ENCODE measurements around the gene SDK1.
A peak's percentile ranks its signal among the peaks of the same experiment; 100 is the strongest.

Gene SDK1

GRCh38 chr7:4170997-4171786, 870.1 kb downstream of the SDK1 start:
- no peak for DNase-seq

GRCh38 chr7:4172883-4173282, 871.8 kb downstream of the SDK1 start:
- no peak for DNase-seq

GRCh38 chr7:4173615-4174014, 872.6 kb downstream of the SDK1 start:
- DNase-seq, result no peak

- DNase-seq, result no peak
These were observed 873.0 kb downstream of the SDK1 start for GRCh38 chr7:4174016-4174415.

GRCh38 chr7:4174451-4174850, 873.4 kb downstream of the SDK1 start:
- no peak for DNase-seq

DNA sequence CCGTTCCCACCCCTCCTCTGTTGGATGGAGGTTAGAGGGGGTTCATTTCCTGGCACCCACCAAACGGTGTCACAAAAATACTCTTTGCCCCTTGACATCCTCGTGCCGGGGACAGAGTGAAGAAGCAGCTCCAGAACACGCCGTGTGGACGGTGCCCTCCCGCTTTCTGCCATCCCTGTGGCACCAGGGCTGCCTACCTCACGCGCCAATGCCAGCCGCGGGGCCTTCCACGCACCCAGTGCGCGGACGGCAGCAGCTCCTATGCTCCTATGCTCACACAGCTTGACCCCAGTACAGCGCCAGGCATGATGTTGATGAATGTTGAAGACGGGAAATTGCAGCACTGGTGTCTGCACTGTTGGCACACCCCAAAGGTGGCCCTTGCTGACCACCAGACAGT, 873.8 kb downstream of the SDK1 start:
- no peak for DNase-seq

- no peak for DNase-seq
These were observed 874.4 kb downstream of the SDK1 start for GRCh38 chr7:4175346-4175973.

DNA sequence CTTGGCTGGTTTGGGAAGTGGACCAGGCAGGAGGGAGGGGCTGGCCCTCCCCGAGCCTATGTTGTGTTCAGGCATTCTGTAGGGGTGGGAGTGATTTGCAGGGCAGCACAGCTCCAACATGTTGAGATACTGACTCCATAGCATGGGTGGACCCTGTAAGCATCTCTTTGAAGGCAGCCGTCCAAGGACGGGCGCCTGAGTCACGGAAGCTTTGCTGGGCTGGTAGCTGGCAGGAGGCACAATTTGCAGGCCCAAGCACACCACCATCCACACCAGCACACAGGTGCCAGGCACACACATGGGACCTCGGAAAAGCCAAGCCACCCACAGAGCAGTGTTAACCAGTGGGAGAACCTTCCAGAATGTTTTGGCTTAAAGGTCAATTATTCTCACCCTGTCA, 875.9 kb downstream of the SDK1 start:
- DNase-seq, result no peak

DNA sequence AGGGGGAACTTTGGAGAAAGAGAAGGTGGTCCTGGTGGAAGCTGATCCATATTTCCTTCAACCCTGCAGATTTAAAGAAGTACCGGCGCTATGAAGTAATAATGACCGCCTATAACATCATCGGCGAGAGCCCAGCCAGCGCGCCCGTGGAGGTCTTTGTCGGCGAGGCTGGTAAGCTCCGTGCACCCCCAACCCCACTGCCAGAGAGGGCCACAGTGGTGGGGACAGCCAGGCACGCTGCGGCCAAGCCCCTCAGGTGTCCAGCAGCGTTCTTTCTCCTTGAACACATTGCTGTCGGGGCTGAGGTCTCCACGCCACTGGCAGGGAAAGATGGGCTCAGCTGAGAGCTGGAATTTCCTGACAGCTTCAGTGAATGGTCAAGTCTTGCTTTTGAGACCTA, 877.4 kb downstream of the SDK1 start:
- DNase-seq, result no peak

- no peak for DNase-seq
These were observed 878.0 kb downstream of the SDK1 start for GRCh38 chr7:4178916-4179687.

GRCh38 chr7:4179688-4180380, 878.8 kb downstream of the SDK1 start:
- DNase-seq, result no peak

DNA sequence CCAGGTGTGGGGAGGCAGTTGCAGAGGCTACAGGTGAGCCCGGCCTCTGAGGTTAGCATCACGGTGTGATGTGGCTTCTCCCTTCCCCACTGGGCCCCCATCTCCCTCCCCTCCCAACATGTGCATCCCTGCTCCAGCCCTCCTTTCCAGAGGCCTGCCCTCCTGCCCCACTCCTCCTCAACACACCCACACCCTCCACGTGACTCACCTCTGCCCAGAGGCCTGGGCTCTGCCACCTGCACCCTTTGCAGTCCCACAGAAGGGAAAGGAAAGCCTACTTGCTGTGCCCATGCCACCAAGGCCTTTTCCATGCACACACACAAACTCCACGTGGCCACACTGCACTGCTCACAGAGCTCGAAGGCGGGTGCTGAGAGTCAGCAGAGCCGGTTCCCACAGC, 880.4 kb downstream of the SDK1 start:
- DNase-seq, result no peak

DNA sequence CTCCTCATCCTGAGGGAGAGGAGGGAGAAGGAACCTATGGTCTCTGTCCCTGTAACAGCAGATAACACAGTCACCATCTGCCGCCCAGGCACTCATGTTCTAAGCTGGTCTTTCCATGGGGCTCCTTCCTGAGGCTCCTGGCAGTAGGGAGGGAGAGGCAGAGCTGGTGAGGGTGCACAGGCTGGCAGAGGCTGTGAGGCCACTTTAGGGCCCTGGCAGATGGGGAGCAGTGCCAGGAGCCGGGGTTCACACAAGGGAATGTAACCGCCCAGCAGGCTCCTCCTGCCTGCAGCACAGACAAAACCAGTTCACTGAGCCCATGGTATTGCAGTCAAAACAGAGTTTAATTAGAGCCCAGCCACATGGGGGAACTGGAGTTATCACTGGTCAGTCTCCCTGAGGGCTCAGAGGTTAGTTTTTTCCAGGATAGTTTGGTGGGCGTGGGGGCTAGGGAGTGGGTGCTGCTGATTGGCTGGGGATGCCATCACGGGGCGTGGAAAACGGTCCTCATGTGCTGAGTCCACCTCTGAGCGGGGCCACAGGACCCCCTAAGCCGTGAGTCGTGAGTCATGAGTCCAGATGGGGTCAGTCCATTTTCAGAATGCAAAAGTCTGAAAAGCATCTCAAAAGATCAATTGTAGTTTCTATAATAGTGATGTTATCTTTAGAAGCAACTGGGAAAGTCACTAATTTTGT, 881.7 kb downstream of the SDK1 start:
- DNase-seq, result no peak

DNA sequence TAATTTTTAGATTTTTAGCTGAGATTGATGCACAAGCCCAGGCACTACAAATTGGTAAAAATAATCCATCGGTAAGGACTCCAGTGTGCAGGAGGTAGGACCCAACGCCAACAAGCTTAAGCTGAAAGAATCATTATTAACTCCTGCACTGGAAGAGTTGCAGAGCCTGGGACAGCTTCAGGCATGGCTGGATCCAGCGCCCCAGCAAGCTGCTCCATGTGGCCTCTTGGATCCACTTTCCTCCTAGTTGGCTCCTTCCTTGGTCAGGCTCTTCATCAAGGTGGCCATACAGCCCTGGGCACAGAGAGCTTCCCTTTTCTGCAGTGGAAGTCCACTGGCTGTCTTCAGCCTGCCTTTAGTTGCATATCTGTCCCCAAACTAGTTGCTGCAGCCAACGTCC, 883.6 kb downstream of the SDK1 start:
- no peak for DNase-seq

DNA sequence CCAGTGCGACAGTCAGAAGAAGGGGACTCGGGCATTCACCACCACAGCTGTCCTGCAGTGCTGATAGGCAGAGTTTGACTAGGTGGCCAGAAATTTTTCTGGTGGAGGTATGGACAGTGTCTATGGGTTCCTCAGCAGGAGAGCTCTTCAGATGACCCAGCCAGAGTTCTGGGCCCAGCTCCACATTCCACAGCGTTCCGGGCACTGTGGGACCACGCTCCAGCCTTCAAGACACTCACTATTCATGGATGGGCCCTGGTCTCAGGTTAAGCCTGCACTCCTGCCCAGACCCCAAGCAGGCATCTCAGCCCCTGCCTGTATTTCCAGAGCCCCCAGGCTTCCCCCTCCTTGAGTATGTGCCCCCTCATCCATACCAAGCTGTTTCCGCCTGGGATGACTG, 884.1 kb downstream of the SDK1 start:
- DNase-seq, result no peak

DNA sequence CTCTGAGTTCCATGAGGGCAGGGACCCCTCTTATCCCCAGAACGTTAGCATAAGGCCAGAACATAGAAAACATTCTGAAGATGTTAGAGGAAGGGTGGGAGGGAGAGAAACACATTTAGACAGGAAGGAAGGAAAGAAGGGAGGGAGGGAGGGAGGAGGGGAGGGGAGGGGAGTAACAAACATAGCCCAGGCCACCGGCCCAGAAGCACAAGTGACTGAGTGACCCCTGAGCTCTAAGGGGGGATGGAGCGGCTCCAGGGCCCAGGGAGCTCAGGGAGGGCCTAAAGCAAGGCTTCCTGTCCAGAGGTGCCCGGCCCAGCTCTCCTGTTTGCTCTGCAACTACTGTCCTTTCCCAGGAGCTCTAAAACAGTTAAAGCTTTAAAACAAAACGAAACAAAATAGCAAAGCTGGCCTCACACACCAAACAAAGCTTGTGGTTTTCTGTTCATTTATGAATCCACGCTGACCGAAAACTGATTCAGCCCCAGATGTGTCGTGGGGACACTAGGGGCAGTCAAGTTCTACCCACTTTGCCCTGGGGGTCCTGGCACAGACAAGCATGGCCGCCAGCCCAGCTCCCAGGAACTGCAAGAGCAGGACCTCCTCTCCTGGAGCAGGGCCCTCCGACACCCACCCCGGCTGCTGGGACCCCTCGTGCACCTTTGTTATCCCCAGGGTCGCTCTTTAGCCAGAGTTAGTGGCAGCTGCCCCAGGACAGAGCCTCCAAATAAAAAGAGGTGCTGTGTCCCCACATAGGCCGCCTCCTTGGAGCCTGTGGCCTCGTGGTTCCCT, 884.9 kb downstream of the SDK1 start:
- no peak for DNase-seq

- no peak for DNase-seq
These were observed 885.4 kb downstream of the SDK1 start for GRCh38 chr7:4186513-4186780.

DNA sequence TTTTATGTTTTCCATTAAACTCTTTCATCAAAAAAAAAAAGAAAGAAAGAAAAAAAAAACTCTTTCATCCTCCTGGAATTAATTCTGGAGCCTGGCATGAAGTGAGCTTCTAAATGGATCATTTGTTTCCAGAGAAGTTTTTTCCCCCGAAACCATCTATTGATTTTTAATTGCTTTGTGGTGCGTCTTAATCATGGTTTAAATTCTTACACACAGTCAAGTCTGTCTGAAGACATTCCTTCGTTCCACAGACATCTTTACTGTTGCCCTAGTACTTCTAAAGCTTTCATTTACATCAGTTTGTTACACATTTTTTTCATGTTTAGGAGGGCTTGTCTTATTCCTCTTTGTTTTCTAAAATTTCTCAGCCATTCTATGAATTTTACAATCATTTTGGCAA, 887.6 kb downstream of the SDK1 start:
- no peak for DNase-seq

DNA sequence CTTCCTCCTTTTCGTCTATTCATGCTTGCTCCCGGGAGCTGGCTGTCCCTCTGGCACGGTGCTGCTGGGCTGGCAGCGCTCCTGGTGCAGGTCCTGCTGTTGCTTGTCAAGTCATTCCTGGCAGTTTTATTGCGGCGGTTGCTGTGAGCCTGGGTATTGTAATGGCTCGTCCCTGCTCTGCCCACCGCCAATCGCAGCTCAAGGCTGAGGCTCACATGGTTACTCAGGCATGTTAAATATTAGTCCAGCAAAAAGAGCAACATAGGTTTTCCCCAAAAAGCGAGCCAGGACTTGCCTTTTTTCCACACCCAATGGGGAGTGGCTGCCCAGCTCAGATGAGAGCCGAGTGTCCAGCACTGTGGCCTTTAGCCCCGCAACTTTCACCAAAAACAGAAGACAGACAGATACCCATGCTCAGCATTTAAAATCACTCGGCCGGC, 888.1 kb downstream of the SDK1 start:
- peak; percentile 15 for DNase-seq

- DNase-seq, result no peak
These were observed 889.2 kb downstream of the SDK1 start for GRCh38 chr7:4190010-4190981.

DNA sequence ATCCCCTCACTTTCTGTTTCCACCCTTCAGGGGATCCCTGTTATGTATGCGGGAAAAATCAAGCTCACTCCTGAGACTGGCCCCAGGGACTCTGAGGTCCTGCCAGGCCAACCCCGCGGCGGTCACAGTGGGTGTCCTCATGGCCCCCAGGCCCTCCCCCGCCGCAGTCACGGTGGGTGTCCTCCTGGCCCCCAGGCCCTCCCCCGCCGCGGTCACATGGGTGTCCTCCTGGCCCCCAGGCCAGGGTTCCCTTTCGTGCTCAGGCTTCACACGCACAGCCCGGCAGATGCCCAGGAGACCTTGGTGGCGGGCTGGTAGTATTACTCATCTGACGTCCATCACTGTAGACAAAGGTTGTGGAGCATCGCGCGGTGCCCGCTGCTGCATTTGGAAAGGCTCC, 890.0 kb downstream of the SDK1 start:
- no peak for DNase-seq
